D721Med (cell line): Measurements from ENCODE around the gene KRTAP10-2.

Experiments
- DNase-seq: peaks from one replicate; pipeline ENCODE4 v3.0.0; 2011; ENCODE audit warnings: low spot score; ENCODE audit not compliant: insufficient read length
- FAIRE-seq: peaks from 2 replicates; lab custom pipeline; 2011; peaks lifted over from hg19 to GRCh38; lab: Jason Lieb, UNC
- CTCF ChIP-seq: IDR thresholded peaks from 2 replicates; pipeline ENCODE4 v1.5.1; 2012; ENCODE audit warnings: mild to moderate bottlenecking, control low read depth; ENCODE audit not compliant: insufficient read depth; ENCODE audit errors: missing control alignments

KRTAP10-2 gene

GRCh38 chr21:44539046-44539445 is 12.3 kb downstream of the KRTAP10-2 start:
- FAIRE-seq (no peak), DNase-seq (no peak)
- no peak for TF ChIP-seq CTCF

- DNase-seq: no peak
- FAIRE-seq: no peak
- TF ChIP-seq CTCF: no peak
These were observed 13.1 kb downstream of the KRTAP10-2 start for GRCh38 chr21:44537930-44538911.

GRCh38 chr21:44535963-44536362 is 15.3 kb downstream of the KRTAP10-2 start:
- FAIRE-seq (no peak), DNase-seq (no peak)
- TF ChIP-seq CTCF: no peak

GRCh38 chr21:44534688-44535087 is 16.6 kb downstream of the KRTAP10-2 start:
- TF ChIP-seq CTCF: no peak
- no peak for DNase-seq
- no peak for FAIRE-seq

- FAIRE-seq: no peak
- no peak for TF ChIP-seq CTCF
- no peak for DNase-seq
These were observed 17.2 kb downstream of the KRTAP10-2 start for GRCh38 chr21:44533891-44534627.

- FAIRE-seq: no peak
- no peak for DNase-seq
- no peak for TF ChIP-seq CTCF
These were observed 18.0 kb downstream of the KRTAP10-2 start for GRCh38 chr21:44533121-44533890.
